ENCODE results near the gene ZDHHC14. TPM values are rescaled to one million over a fixed set of nuclear protein-coding genes. Genes with fewer than 3 reads are reported as not detected.

The ZDHHC14 gene
- total RNA-seq, 1 experiment from 2014 or later: 1.7 TPM

GRCh38 chr6:157650801-157651200, 269.8 kb downstream of the ZDHHC14 start:
- H2AK5ac ChIP-seq (ENCODE audit: insufficient read length, low read length): no peak overlapping the region
- H3K27ac Mint-ChIP-seq: no peak overlapping the region
- no peak overlapping the region for H4K5ac ChIP-seq (ENCODE audit: insufficient read length, low read depth, low read length)
- H3K27me3 Mint-ChIP-seq (ENCODE audit: low read depth): peaks cover 5% of the 10 kb centered on the region; the same call in 1 of the 2 replicates
- H3K27ac ChIP-seq (ENCODE audit: insufficient read length, low read depth, low read length): no peak overlapping the region
- no peak overlapping the region for H3K4me2 ChIP-seq (ENCODE audit: insufficient read depth, insufficient read length, low read length)
- no peak overlapping the region for H2BK20ac ChIP-seq (ENCODE audit: low read depth, low read length, poor library complexity, severe bottlenecking)
- no peak overlapping the region for H2BK120ac ChIP-seq (ENCODE audit: low read depth, low read length, poor library complexity, severe bottlenecking)
- no peak overlapping the region for H3K4ac ChIP-seq (ENCODE audit: low read depth, low read length)
- H3K14ac ChIP-seq (ENCODE audit: insufficient read depth, low read length): no peak overlapping the region
- TF ChIP-seq, protein P1, sequence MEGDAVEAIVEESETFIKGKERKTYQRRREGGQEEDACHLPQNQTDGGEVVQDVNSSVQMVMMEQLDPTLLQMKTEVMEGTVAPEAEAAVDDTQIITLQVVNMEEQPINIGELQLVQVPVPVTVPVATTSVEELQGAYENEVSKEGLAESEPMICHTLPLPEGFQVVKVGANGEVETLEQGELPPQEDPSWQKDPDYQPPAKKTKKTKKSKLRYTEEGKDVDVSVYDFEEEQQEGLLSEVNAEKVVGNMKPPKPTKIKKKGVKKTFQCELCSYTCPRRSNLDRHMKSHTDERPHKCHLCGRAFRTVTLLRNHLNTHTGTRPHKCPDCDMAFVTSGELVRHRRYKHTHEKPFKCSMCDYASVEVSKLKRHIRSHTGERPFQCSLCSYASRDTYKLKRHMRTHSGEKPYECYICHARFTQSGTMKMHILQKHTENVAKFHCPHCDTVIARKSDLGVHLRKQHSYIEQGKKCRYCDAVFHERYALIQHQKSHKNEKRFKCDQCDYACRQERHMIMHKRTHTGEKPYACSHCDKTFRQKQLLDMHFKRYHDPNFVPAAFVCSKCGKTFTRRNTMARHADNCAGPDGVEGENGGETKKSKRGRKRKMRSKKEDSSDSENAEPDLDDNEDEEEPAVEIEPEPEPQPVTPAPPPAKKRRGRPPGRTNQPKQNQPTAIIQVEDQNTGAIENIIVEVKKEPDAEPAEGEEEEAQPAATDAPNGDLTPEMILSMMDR (conservative IDR thresholded peaks at IDR 0.05): no peak
- H3K79me2 ChIP-seq (ENCODE audit: insufficient read depth, low read length): no peaks in the 10 kb centered on the region
- H3K4me3 Mint-ChIP-seq: no peak overlapping the region
- no peak overlapping the region for H3K56ac ChIP-seq (ENCODE audit: insufficient read length, low read depth, low read length)
- H3K23ac ChIP-seq (ENCODE audit: insufficient read length, low read depth, low read length): no peak overlapping the region
- no peak overlapping the region for H3K18ac ChIP-seq (ENCODE audit: insufficient read length, low read depth, low read length)
- no peaks in the 10 kb centered on the region for H4K20me1 ChIP-seq (ENCODE audit: control insufficient read depth, insufficient read depth, insufficient read length)
- H3K79me1 ChIP-seq (ENCODE audit: insufficient read depth, low read depth, low read length, poor library complexity, severe bottlenecking): no peaks in the 10 kb centered on the region
- no peak overlapping the region for H3T11ph ChIP-seq (ENCODE audit: low read length)
- no peak for DNase-seq
- peaks cover 9 to 19% of the 10 kb centered on the region in 2 experiments for H3K4me1 Mint-ChIP-seq
- H2BK15ac ChIP-seq (ENCODE audit: low read depth, low read length): no peak overlapping the region
- no peak overlapping the region for H4K91ac ChIP-seq (ENCODE audit: insufficient read length, low read depth, low read length)
- WGBS (ENCODE audit: extremely low coverage, insufficient read length, low lambda C conversion rate): no CpG with 5 or more reads among the region's 7 CpGs
- H3K36me3 Mint-ChIP-seq (ENCODE audit: insufficient read depth in 1 of 3, low read depth in 3 of 3): no peaks in the 10 kb centered on the region; a peak in 1 of 7 replicates
- H2BK5ac ChIP-seq (ENCODE audit: insufficient read length, low read length): no peak overlapping the region
- no peaks in the 10 kb centered on the region for H3K9me3 ChIP-seq (ENCODE audit: control insufficient read depth, low read depth, low read length)
- H2BK12ac ChIP-seq (ENCODE audit: insufficient read length, low read depth, low read length): no peak overlapping the region
- no peaks in the 10 kb centered on the region for H3K9me3 Mint-ChIP-seq
- H4K8ac ChIP-seq (replicated peaks; ENCODE audit: insufficient read length, low read depth, low read length): no peak overlapping the region
- H2AFZ ChIP-seq (ENCODE audit: low read length): no peak overlapping the region
- H3K9ac ChIP-seq (ENCODE audit: extremely low read depth, insufficient read length, low read length): no peak overlapping the region
- no peaks in the 10 kb centered on the region for H3K23me2 ChIP-seq (ENCODE audit: insufficient read length, low read depth, low read length, poor library complexity, severe bottlenecking)
- no peaks in the 10 kb centered on the region for H3K27me3 ChIP-seq (ENCODE audit: insufficient read depth, low read length)
- no peaks in the 10 kb centered on the region for H3K4me1 ChIP-seq (ENCODE audit: insufficient read depth, low read length)

Measured in H9 (cell line).